Measurements from ENCODE around the gene PMEPA1. TPM values are rescaled to one million over a fixed set of nuclear protein-coding genes. Genes with fewer than 3 reads are reported as not detected.

The PMEPA1 gene
- total and polyA plus RNA-seq, 10 of the 15 experiments (the other 5 are each of a cell fraction or from before 2014, with no cell fraction given) = 0.02 to 0.10 (median 0.04) TPM; not detected in 3

- TF ChIP-seq E4F1 (IDR thresholded peaks at IDR 0.05; ENCODE audit: borderline replicate concordance, partially characterized antibody) (peak; percentile 30), SREBF2 (IDR thresholded peaks at IDR 0.05; ENCODE audit: low read length) (no peak), HDGF (IDR thresholded peaks at IDR 0.05) (no peak), RAD51 (IDR thresholded peaks at IDR 0.05) (peak; percentile 54; the same call in 1 of the 2 replicates), CBX3 (IDR thresholded peaks at IDR 0.05; ENCODE audit: borderline replicate concordance, low read depth) (no peak), ESRRA (IDR thresholded peaks at IDR 0.05; ENCODE audit: low read length) (no peak), SIN3A (IDR thresholded peaks at IDR 0.05; ENCODE audit: low read depth, low read length) (no peak), BRCA1 (IDR thresholded peaks at IDR 0.05; ENCODE audit: low read depth, low read length) (no peak), SMARCA5 (IDR thresholded peaks at IDR 0.05) (no peak), IRF3 (IDR thresholded peaks at IDR 0.05) (peak; percentile 77; the same call in 1 of the 2 replicates), MEF2B (IDR thresholded peaks at IDR 0.05; ENCODE audit: partially characterized antibody, poor library complexity, severe bottlenecking) (peak; percentile 40), ZBED1 (IDR thresholded peaks at IDR 0.05; ENCODE audit: borderline replicate concordance) (no peak), BHLHE40 (IDR thresholded peaks at IDR 0.05; ENCODE audit: borderline replicate concordance in 1 of 2, low read depth in 2 of 2, low read length in 1 of 2) (peak; percentile 25 to 59; a peak in 2 of 4 replicates), BACH1 (IDR thresholded peaks at IDR 0.05; ENCODE audit: borderline replicate concordance) (no peak), ZNF592 (IDR thresholded peaks at IDR 0.05) (no peak)
These were observed 8.7 kb upstream of the PMEPA1 start (continued) for GRCh38 chr20:57718490-57719009.
